Mesothelial cell of epicardium (in vitro differentiated cells): ENCODE data around the gene ATG13. TPM values are rescaled to one million over a fixed set of nuclear protein-coding genes. Genes with fewer than 3 reads are reported as not detected.
"Not testable (repeated sequence)": the region's sequence is repeated elsewhere in the genome, so short reads cannot be mapped to it uniquely, and the experiment has no call there.

Experiments
- DNase-seq, 2 experiments: peaks; one replicate each; pipeline ENCODE4 v3.0.0; 2021; ENCODE audit warnings: low spot score in 2 of 2; ENCODE audit not compliant: unreplicated experiment in 2 of 2
- H3K27ac Mint-ChIP-seq: 2 replicates; pipeline ENCODE4 v1.8.0; 2021; ENCODE audit warnings: mixed read lengths
- H3K27me3 Mint-ChIP-seq: 2 replicates; pipeline ENCODE4 v1.8.0; 2021; ENCODE audit warnings: low read depth, mixed read lengths
- H3K36me3 Mint-ChIP-seq: 2 replicates; pipeline ENCODE4 v1.8.0; 2021; ENCODE audit warnings: mixed read lengths
- H3K4me1 Mint-ChIP-seq: 2 replicates; pipeline ENCODE4 v1.8.0; 2021; ENCODE audit warnings: mixed read lengths
- H3K4me3 Mint-ChIP-seq: 2 replicates; pipeline ENCODE4 v1.8.0; 2021; ENCODE audit warnings: mild to moderate bottlenecking, moderate library complexity, mixed read lengths
- H3K9me3 Mint-ChIP-seq: 2 replicates; pipeline ENCODE4 v1.8.0; 2021; ENCODE audit warnings: mixed read lengths
- CTCF ChIP-seq: fragments of 200-600 bp; sonication (generic); IDR thresholded peaks from one replicate; pipeline ENCODE4 v1.5.0; 2021; ENCODE audit warnings: antibody characterized with exemption; ENCODE audit not compliant: unreplicated experiment
- total RNA-seq: library from RNA; stranded (reverse); gene quantifications from 3 replicates; pipeline ENCODE4 v1.2.1, GENCODE V29; 2021

ATG13 gene
- total RNA-seq, 1 donor from 2014 or later: 67.8 TPM

- DNase-seq: no peak
- Mint-ChIP-seq H3K36me3 (peaks cover 11% of the 10 kb centered on the region), H3K27me3 (no peaks in the 10 kb centered on the region), H3K9me3 (no peaks in the 10 kb centered on the region), H3K4me1 (no peaks in the 10 kb centered on the region), H3K27ac (no peak overlapping the region), H3K4me3 (no peak overlapping the region)
- no peak for TF ChIP-seq CTCF
These were observed 94.0 kb downstream of the ATG13 start for GRCh38 chr11:46711303-46711702.

GRCh38 chr11:46712874-46713576, 95.7 kb downstream of the ATG13 start:
- DNase-seq: no peak
- Mint-ChIP-seq H3K27me3 (no peaks in the 10 kb centered on the region), H3K4me1 (no peaks in the 10 kb centered on the region), H3K4me3 (no peak overlapping the region), H3K27ac (no peak overlapping the region), H3K9me3 (no peaks in the 10 kb centered on the region), H3K36me3 (no peaks in the 10 kb centered on the region)
- TF ChIP-seq CTCF: no peak

GRCh38 chr11:46717825-46718154, 100.4 kb downstream of the ATG13 start:
- not testable (repeated sequence) for H3K36me3 Mint-ChIP-seq, H3K9me3 Mint-ChIP-seq, H3K27ac Mint-ChIP-seq, H3K4me3 Mint-ChIP-seq, H3K27me3 Mint-ChIP-seq, H3K4me1 Mint-ChIP-seq, DNase-seq

- no peak overlapping the region for H3K27ac Mint-ChIP-seq
These were observed 101.0 kb downstream of the ATG13 start for GRCh38 chr11:46718155-46719019.

GRCh38 chr11:46719048-46719542, 101.7 kb downstream of the ATG13 start, which contains the start of gene F2:
Gene F2 (plus strand): TSS chr11:46719213. CDS start chr11:46719236, 23 bp downstream.
- Mint-ChIP-seq H3K27me3 (no peaks in the 10 kb centered on the region), H3K9me3 (no peaks in the 10 kb centered on the region), H3K36me3 (no peaks in the 10 kb centered on the region), H3K4me3 (no peak within 1 kb of the TSS), H3K4me1 (no peaks in the 10 kb centered on the region), H3K27ac (no peak within 1 kb of the TSS)
- no peak for DNase-seq
- TF ChIP-seq CTCF: no peak

More at GRCh38 chr11:46718155-46719019, 101.0 kb downstream of the ATG13 start:
- Mint-ChIP-seq H3K4me3 (no peak overlapping the region), H3K27me3 (no peaks in the 10 kb centered on the region), H3K36me3 (no peaks in the 10 kb centered on the region), H3K9me3 (no peaks in the 10 kb centered on the region), H3K4me1 (no peaks in the 10 kb centered on the region)
- no peak for DNase-seq
- no peak for TF ChIP-seq CTCF

GRCh38 chr11:46719543-46720218, 102.3 kb downstream of the ATG13 start:
- Mint-ChIP-seq H3K27ac (no peak overlapping the region), H3K36me3 (no peaks in the 10 kb centered on the region)
- no peak for TF ChIP-seq CTCF

More at GRCh38 chr11:46719543-46720218, 102.3 kb downstream of the ATG13 start:
- H3K9me3 Mint-ChIP-seq: no peaks in the 10 kb centered on the region
- H3K27me3 Mint-ChIP-seq: no peaks in the 10 kb centered on the region
- no peak for DNase-seq
- no peak overlapping the region for H3K4me3 Mint-ChIP-seq
- no peaks in the 10 kb centered on the region for H3K4me1 Mint-ChIP-seq
